Testis (tissue), 3 donors: ENCODE data around the gene PER2. TPM values are rescaled to one million over a fixed set of nuclear protein-coding genes. Genes with fewer than 3 reads are reported as not detected.
"Not testable (repeated sequence)": the region's sequence is repeated elsewhere in the genome, so short reads cannot be mapped to it uniquely, and the experiment has no call there.

ENCODE experiments used
- DNase-seq: peaks from one replicate; pipeline ENCODE4 v3.0.0-alpha.2; 2019
- H3K27ac ChIP-seq, 2 donors: fragments of 200-600 bp; sonication (generic); one replicate each; pipeline ENCODE4 v1.5.1; 2019
- H3K27me3 ChIP-seq: fragments of 200-600 bp; sonication (generic); one replicate; pipeline ENCODE4 v1.5.1; 2019
- H3K36me3 ChIP-seq: fragments of 200-600 bp; sonication (generic); one replicate; pipeline ENCODE4 v1.5.1; 2017; ENCODE audit warnings: low read depth; ENCODE audit errors: missing control alignments
- H3K4me1 ChIP-seq: fragments of 200-600 bp; sonication (generic); one replicate; pipeline ENCODE4 v1.5.1; 2019
- H3K4me3 ChIP-seq, 2 donors: fragments of 200-600 bp; sonication (generic); one replicate each; pipeline ENCODE4 v1.5.1; 2017 to 2019
- H3K9me3 ChIP-seq: fragments of 200-600 bp; sonication (generic); one replicate; pipeline ENCODE4 v1.5.1; 2017
- CTCF ChIP-seq, 3 experiments: fragments of 450-650 bp in 2 of 3; fragments of 200-600 bp in 1 of 3; sonication (generic) in 1 of 3; IDR thresholded peaks; one replicate each; pipeline ENCODE4 v1.5.1; 2016 to 2019; ENCODE audit warnings: antibody characterized with exemption in 3 of 3, mild to moderate bottlenecking in 2 of 3, moderate library complexity in 1 of 3
- POLR2A ChIP-seq: fragments of 450-650 bp; IDR thresholded peaks from one replicate; pipeline ENCODE4 v1.6.1; 2017; ENCODE audit warnings: antibody characterized with exemption, mild to moderate bottlenecking, moderate library complexity
- WGBS, 2 donors: methylation state at CpG; one replicate each; pipeline ENCODE4 v1.1.5; 2018; 5-methylcytosine and 5-hydroxymethylcytosine counted together
- intact Hi-C: fragments of 100-400 bp; cut with DNase I; formaldehyde crosslinking; loops from one replicate; pipeline ENCODE4 v1.15.1; 2023; ENCODE audit warnings: low total_unique reads
- polyA plus RNA-seq: library from polyadenylated mRNA; stranded (reverse); fragments of 350-450 nt; fragmentation: Illumina TruSeq; extraction: RNeasy Lipid Tissue Mini Kit (QIAGEN cat#74804); gene quantifications from one replicate; pipeline ENCODE4 v1.2.3, GENCODE V29; 2014; ENCODE audit warnings: low read depth, low replicate concordance; ENCODE audit not compliant: insufficient read depth
- total RNA-seq, 2 donors: library from RNA; depleted of rRNA; stranded (reverse); fragments of >200 nt; gene quantifications; one replicate each; pipeline ENCODE4 v1.2.3, GENCODE V29; 2016

PER2 gene
- total and polyA plus RNA-seq, 3 donors from 2014 or later, result 29.8 to 59.1 (median 55.5) TPM

- peaks cover 3% of the 10 kb centered on the region for H3K4me1 ChIP-seq
- H3K27me3 ChIP-seq, result no peaks in the 10 kb centered on the region
- H3K4me3 ChIP-seq, result no peak overlapping the region
- intact Hi-C loops, result no loop called here
- 98 to 100% methylated on average over 2 to 4 of the region's 4 CpGs for WGBS, 2 donors
- TF ChIP-seq POLR2A, result no peak
- no peak for TF ChIP-seq CTCF (IDR thresholded peaks at IDR 0.05)
- DNase-seq, result no peak
- H3K36me3 ChIP-seq, result no peaks in the 10 kb centered on the region
- no peak overlapping the region for H3K27ac ChIP-seq
- H3K9me3 ChIP-seq, result no peaks in the 10 kb centered on the region
These were observed 16.3 kb downstream of the PER2 start for GRCh38 chr2:238272156-238272555.

GRCh38 chr2:238271686-238272085, 16.7 kb downstream of the PER2 start:
- H3K4me3 ChIP-seq, DNase-seq, H3K9me3 ChIP-seq, H3K4me1 ChIP-seq, H3K27me3 ChIP-seq, intact Hi-C loops, H3K36me3 ChIP-seq, H3K27ac ChIP-seq: not testable (repeated sequence)
- 71 to 80% methylated on average over 8 of the region's 8 CpGs for WGBS, 2 donors

GRCh38 chr2:238271061-238271554, 17.3 kb downstream of the PER2 start:
- no peak overlapping the region for H3K4me3 ChIP-seq
- H3K9me3 ChIP-seq, result no peaks in the 10 kb centered on the region
- H3K27me3 ChIP-seq, result no peaks in the 10 kb centered on the region
- no peaks in the 10 kb centered on the region for H3K36me3 ChIP-seq
- no peak for TF ChIP-seq CTCF (IDR thresholded peaks at IDR 0.05)
- TF ChIP-seq POLR2A, result no peak
- 72 to 83% methylated on average over 11 to 13 of the region's 13 CpGs for WGBS, 2 donors
- H3K27ac ChIP-seq, result no peak overlapping the region
- H3K4me1 ChIP-seq, result peaks cover 3% of the 10 kb centered on the region
- DNase-seq, result no peak
- intact Hi-C loops, result no loop called here

DNA sequence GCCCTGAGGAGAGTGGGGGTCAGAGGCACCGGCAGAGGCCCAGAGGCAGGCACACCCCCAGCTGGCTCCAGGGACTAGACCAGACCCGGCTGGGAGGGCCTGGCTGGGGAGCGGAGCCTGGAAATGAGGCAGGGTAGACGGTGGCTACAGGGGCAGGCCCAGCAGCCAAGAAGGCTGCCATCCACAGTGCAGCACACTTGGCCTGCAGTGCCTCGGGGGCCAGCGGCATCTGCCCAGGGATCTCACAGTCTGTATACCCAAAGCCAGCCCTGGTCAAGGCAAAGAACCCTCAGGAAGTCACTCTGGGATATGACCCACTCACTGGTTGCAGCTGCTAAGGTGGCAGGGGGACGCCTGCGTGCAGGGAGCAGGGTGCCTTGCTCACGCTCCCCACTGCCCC, 17.8 kb downstream of the PER2 start:
- no peaks in the 10 kb centered on the region for H3K36me3 ChIP-seq
- no peak for DNase-seq
- peaks cover 3% of the 10 kb centered on the region for H3K4me1 ChIP-seq
- no peak overlapping the region for H3K4me3 ChIP-seq
- 68 to 74% methylated on average over 4 to 9 of the region's 9 CpGs for WGBS, 2 donors
- TF ChIP-seq CTCF (IDR thresholded peaks at IDR 0.05), result no peak
- TF ChIP-seq POLR2A, result no peak
- H3K27me3 ChIP-seq, result no peaks in the 10 kb centered on the region
- no peak overlapping the region for H3K27ac ChIP-seq
- intact Hi-C loops, result no loop called here
- H3K9me3 ChIP-seq, result no peaks in the 10 kb centered on the region

- no peak for DNase-seq
- 93 to 94% methylated on average over 6 of the region's 6 CpGs for WGBS, 2 donors
- Histone ChIP-seq H3K27me3 (no peaks in the 10 kb centered on the region), H3K4me3 (no peak overlapping the region), H3K4me1 (peaks cover 3% of the 10 kb centered on the region), H3K9me3 (no peaks in the 10 kb centered on the region), H3K27ac (no peak overlapping the region), H3K36me3 (no peaks in the 10 kb centered on the region)
- TF ChIP-seq POLR2A, result no peak
- no peak for TF ChIP-seq CTCF (IDR thresholded peaks at IDR 0.05)
- intact Hi-C loops, result no loop called here
These were observed 18.7 kb downstream of the PER2 start for GRCh38 chr2:238269741-238270140.
